AML-193 (cell line): Measurements from ENCODE around the gene OLFM3.
A peak's percentile ranks its signal among the peaks of the same experiment; 100 is the strongest.

Source experiments
- DNase-seq, 2 experiments: peaks; one replicate each; lab custom pipeline; 2025; lab: John Stamatoyannopoulos, UW

Gene OLFM3

GRCh38 chr1:101943237-101943636, 53.5 kb downstream of the OLFM3 start:
- no peak for DNase-seq

GRCh38 chr1:101942516-101943193, 54.1 kb downstream of the OLFM3 start:
- no peak for DNase-seq

- DNase-seq, result no peak
Observed at GRCh38 chr1:101938681-101939080, 58.0 kb downstream of the OLFM3 start.

- DNase-seq, result no peak
Observed at GRCh38 chr1:101929343-101929742, 67.4 kb downstream of the OLFM3 start.

GRCh38 chr1:101928829-101929228, 67.9 kb downstream of the OLFM3 start:
- DNase-seq, result no peak

- DNase-seq, result no peak
Observed at GRCh38 chr1:101924700-101925099, 72.0 kb downstream of the OLFM3 start.

- DNase-seq, result no peak
Observed at GRCh38 chr1:101920577-101920976, 76.1 kb downstream of the OLFM3 start.

GRCh38 chr1:101918277-101918676, 78.4 kb downstream of the OLFM3 start:
- DNase-seq, result no peak

GRCh38 chr1:101915597-101915996, 81.1 kb downstream of the OLFM3 start:
- DNase-seq, result no peak

GRCh38 chr1:101914473-101915242, 82.1 kb downstream of the OLFM3 start:
- no peak for DNase-seq

GRCh38 chr1:101911894-101912293, 84.8 kb downstream of the OLFM3 start:
- DNase-seq, result no peak

GRCh38 chr1:101908980-101909379, 87.7 kb downstream of the OLFM3 start:
- DNase-seq, result no peak

GRCh38 chr1:101907264-101907663, 89.5 kb downstream of the OLFM3 start:
- no peak for DNase-seq

GRCh38 chr1:101905283-101905835, 91.4 kb downstream of the OLFM3 start:
- no peak for DNase-seq

GRCh38 chr1:101902199-101902598, 94.5 kb downstream of the OLFM3 start:
- no peak for DNase-seq

- DNase-seq, result peak; percentile 3 to 24
Observed at GRCh38 chr1:101898137-101898536, 98.6 kb downstream of the OLFM3 start.

GRCh38 chr1:101884621-101885020, 112.1 kb downstream of the OLFM3 start:
- no peak for DNase-seq

- no peak for DNase-seq
Observed at GRCh38 chr1:101875891-101876290, 120.8 kb downstream of the OLFM3 start.

- no peak for DNase-seq
Observed at GRCh38 chr1:101873672-101874071, 123.1 kb downstream of the OLFM3 start.

- DNase-seq, result no peak
Observed at GRCh38 chr1:101859941-101860340, 136.8 kb downstream of the OLFM3 start.

- no peak for DNase-seq
Observed at GRCh38 chr1:101854271-101854670, 142.5 kb downstream of the OLFM3 start.

GRCh38 chr1:101852936-101853335, 143.8 kb downstream of the OLFM3 start:
- DNase-seq, result no peak

- no peak for DNase-seq
Observed at GRCh38 chr1:101849356-101849755, 147.4 kb downstream of the OLFM3 start.
